Gastrocnemius medialis (tissue), 4 donors: Measurements from ENCODE around the gene STN1.

ENCODE experiments used
- POLR2A ChIP-seq, 2 donors: fragments of 450-650 bp; IDR thresholded peaks; one replicate each; pipeline ENCODE4 v1.6.1; 2017; ENCODE audit warnings: antibody characterized with exemption in 2 of 2, mild to moderate bottlenecking in 2 of 2, moderate library complexity in 2 of 2
- TF ChIP-seq, protein P1 (sequence below), 5 experiments: fragments of 450-650 bp in 3 of 5; fragments of 200-600 bp in 2 of 5; sonication (generic) in 2 of 5; IDR thresholded peaks in 4 of 5; conservative IDR thresholded peaks in 1 of 5; 1 replicate in 4 of 5; 2 replicates in 1 of 5; pipeline ENCODE4 v1.5.1; 2016 to 2019; ENCODE audit warnings: antibody characterized with exemption in 5 of 5, mild to moderate bottlenecking in 3 of 5, moderate library complexity in 3 of 5

GRCh38 chr10:103855852-103856796 is 61.9 kb downstream of the STN1 start:
- TF ChIP-seq, protein P1, sequence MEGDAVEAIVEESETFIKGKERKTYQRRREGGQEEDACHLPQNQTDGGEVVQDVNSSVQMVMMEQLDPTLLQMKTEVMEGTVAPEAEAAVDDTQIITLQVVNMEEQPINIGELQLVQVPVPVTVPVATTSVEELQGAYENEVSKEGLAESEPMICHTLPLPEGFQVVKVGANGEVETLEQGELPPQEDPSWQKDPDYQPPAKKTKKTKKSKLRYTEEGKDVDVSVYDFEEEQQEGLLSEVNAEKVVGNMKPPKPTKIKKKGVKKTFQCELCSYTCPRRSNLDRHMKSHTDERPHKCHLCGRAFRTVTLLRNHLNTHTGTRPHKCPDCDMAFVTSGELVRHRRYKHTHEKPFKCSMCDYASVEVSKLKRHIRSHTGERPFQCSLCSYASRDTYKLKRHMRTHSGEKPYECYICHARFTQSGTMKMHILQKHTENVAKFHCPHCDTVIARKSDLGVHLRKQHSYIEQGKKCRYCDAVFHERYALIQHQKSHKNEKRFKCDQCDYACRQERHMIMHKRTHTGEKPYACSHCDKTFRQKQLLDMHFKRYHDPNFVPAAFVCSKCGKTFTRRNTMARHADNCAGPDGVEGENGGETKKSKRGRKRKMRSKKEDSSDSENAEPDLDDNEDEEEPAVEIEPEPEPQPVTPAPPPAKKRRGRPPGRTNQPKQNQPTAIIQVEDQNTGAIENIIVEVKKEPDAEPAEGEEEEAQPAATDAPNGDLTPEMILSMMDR (IDR thresholded peaks at IDR 0.05 in 4 of 5, conservative IDR thresholded peaks at IDR 0.05 in 1 of 5) = no peak
- no peak for TF ChIP-seq POLR2A (IDR thresholded peaks at IDR 0.05)
